NB4 (cell line): ENCODE results near the gene SUFU.
"Not testable (repeated sequence)": the region's sequence is repeated elsewhere in the genome, so short reads cannot be mapped to it uniquely, and the experiment has no call there.

Source experiments
- DNase-seq: peaks from one replicate; pipeline ENCODE4 v3.0.0; 2010; ENCODE audit warnings: low read depth
- H3K4me3 ChIP-seq: one replicate; pipeline ENCODE4 v1.5.1; 2011; ENCODE audit warnings: mild to moderate bottlenecking, low read depth, low read length, moderate library complexity
- CTCF ChIP-seq: IDR thresholded peaks from one replicate; pipeline ENCODE4 v1.5.1; 2012; ENCODE audit warnings: low read depth, low read length
- MAX ChIP-seq: IDR thresholded peaks from 2 replicates; pipeline ENCODE4 v1.6.1; 2011; ENCODE audit warnings: low read depth, low read length
- MYC ChIP-seq: IDR thresholded peaks from 2 replicates; pipeline ENCODE4 v1.6.1; 2011; ENCODE audit warnings: low read depth, low read length
- POLR2A ChIP-seq: IDR thresholded peaks from 2 replicates; pipeline ENCODE4 v1.6.1; 2011; ENCODE audit warnings: mild to moderate bottlenecking; ENCODE audit not compliant: insufficient read length; ENCODE audit errors: extremely low read depth

Gene SUFU

GRCh38 chr10:102503264-102504178 lies at the start of gene SUFU:
SUFU (plus strand) TSS chr10:102503972; CDS start chr10:102504153, 181 bp downstream.
- TF ChIP-seq MYC (no peak; the same call in 1 of the 2 replicates), CTCF (peak; percentile 95), POLR2A (peak; percentile 87), MAX (peak; percentile 42)
- DNase-seq: peak; percentile 100
- peak within 1 kb of the TSS; percentile 91 for H3K4me3 ChIP-seq

GRCh38 chr10:102454662-102455487 lies 48.9 kb upstream of the SUFU start:
- not testable (repeated sequence) for H3K4me3 ChIP-seq

GRCh38 chr10:102455893-102456471 lies 47.8 kb upstream of the SUFU start:
- H3K4me3 ChIP-seq: no peak overlapping the region
- peak; percentile 57 for DNase-seq
- TF ChIP-seq CTCF: no peak
- no peak for TF ChIP-seq MYC
- TF ChIP-seq MAX: no peak
- no peak for TF ChIP-seq POLR2A

More at GRCh38 chr10:102454662-102455487, 48.9 kb upstream of the SUFU start:
- not testable (repeated sequence) for DNase-seq

GRCh38 chr10:102457591-102458150 lies 46.1 kb upstream of the SUFU start:
- DNase-seq: no peak
- no peak overlapping the region for H3K4me3 ChIP-seq
- no peak for TF ChIP-seq MAX

GRCh38 chr10:102458656-102459055 lies 45.1 kb upstream of the SUFU start:
- H3K4me3 ChIP-seq: no peak overlapping the region
- DNase-seq: no peak
- no peak for TF ChIP-seq MAX
- TF ChIP-seq CTCF: no peak
- TF ChIP-seq MYC: no peak
- no peak for TF ChIP-seq POLR2A

GRCh38 chr10:102460836-102461186 lies 43.0 kb upstream of the SUFU start:
- no peak for DNase-seq
- peak overlapping the region; percentile 42 for H3K4me3 ChIP-seq
- TF ChIP-seq MYC (no peak), POLR2A (no peak), CTCF (no peak), MAX (no peak)
